Measurements from ENCODE around the gene PTPRM.

The PTPRM gene

GRCh38 chr18:7760967-7761948 is 194.1 kb downstream of the PTPRM start:
- no peak for FAIRE-seq

DNA sequence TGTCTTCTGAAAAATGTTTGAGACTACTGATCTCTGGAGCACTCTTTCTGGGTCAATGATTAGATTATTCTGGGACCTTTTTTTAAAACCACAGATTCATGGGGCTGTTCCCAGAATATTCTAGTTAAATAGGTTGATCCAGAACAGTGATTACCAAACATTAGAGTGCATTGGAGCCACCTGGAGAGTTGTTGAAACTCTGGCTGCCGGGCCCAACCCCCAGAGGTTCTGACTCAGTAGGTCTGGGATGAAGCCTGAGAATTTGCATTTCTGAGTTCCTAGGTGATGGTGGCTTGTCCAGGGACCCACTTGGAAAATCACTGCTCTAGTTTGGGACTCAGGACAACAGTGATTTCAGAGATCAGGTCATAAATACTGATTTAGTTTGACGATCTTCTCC is 197.3 kb downstream of the PTPRM start:
- FAIRE-seq: no peak

DNA sequence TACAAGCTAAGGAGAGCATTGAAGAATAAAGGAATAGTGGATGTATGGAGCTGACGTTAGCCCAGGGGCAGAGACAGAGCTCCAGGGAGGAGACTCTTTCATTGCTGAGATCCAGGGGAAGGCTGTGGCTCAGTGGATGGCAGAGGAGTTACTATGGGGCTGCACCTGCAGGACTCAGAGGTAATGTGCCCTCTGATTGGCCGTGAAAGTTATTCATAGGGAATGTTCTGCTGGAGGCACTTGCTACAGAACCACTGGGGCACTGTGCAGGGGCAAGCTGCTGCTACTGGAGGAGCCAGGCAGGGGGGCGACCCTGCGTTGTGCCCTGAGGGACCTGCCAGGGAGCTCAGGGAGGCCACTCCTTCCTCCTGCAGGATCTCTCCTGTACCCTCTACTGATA is 199.2 kb downstream of the PTPRM start:
- no peak for FAIRE-seq

- FAIRE-seq: no peak
Observed at GRCh38 chr18:7766817-7767216, 199.7 kb downstream of the PTPRM start.

GRCh38 chr18:7770908-7771307 is 203.8 kb downstream of the PTPRM start:
- FAIRE-seq: no peak

DNA sequence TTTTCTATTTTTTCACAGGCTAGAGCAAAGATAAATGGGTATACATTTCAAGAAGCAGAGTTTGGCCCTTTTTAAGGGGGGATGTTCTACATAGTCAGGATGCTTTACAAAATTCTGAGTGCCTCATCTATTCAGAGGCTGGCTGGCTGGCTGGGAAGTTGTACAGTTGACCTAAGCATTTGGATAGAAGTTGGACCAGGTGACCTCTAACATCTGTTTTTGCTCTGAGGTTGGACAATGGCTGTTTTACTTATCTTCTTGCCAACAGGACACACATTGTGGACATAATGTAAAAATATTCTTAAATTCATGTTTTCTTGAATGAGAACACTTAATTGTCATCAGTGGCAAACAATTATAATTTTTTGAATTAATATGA is 205.4 kb downstream of the PTPRM start:
- peak; percentile 31 for FAIRE-seq

- FAIRE-seq: peak; percentile 80
Observed at GRCh38 chr18:7772951-7773350, 205.8 kb downstream of the PTPRM start.

GRCh38 chr18:7775128-7775527 is 208.0 kb downstream of the PTPRM start:
- no peak for FAIRE-seq

- no peak for FAIRE-seq
Observed at GRCh38 chr18:7775843-7776242, 208.7 kb downstream of the PTPRM start.

DNA sequence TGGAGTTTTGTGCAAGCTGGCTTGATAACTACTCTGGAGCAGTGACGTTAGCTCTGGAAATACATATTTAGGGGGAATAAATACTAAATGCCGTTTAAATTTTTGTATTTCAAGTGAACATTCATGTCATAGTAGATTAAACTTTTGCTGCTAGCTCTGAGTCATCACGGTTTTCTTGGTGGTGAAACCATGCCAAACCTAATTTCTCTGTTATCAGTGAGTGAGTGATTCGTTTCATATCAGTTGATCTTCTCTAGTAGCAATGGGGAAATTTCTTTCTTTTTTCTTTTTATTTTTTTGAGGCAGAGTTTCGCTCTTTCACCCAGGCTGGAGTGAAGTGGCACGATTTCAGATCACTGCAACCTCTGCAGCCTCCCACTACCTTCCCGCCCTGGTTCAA is 211.1 kb downstream of the PTPRM start:
- no peak for FAIRE-seq

DNA sequence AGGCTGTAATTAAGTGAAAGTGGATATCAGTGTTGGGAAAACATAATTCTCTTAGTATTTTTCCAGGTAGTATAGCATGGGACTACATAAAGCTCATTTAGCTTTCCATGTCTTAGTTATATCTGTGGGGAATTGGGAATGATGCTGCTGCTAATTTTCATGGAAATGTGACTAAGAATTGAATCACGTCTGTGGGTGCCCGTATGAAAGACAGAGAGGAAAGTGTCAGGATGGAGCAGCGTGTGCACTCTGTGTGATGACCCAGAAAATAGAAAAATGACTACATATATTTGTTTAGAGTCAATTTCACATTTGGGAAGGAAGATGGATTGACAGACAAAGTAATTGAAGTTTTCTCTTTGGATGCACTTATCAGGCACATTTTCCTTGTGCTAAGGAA is 212.1 kb downstream of the PTPRM start:
- FAIRE-seq: no peak

- no peak for FAIRE-seq
Observed at GRCh38 chr18:7784171-7784570, 217.1 kb downstream of the PTPRM start.

GRCh38 chr18:7786569-7786968 is 219.5 kb downstream of the PTPRM start:
- FAIRE-seq: no peak

GRCh38 chr18:7787339-7787738 is 220.2 kb downstream of the PTPRM start:
- no peak for FAIRE-seq

GRCh38 chr18:7789856-7790552 is 222.9 kb downstream of the PTPRM start:
- FAIRE-seq: no peak

- no peak for FAIRE-seq
Observed at GRCh38 chr18:7793100-7793499, 226.0 kb downstream of the PTPRM start.

- no peak for FAIRE-seq
Observed at GRCh38 chr18:7803956-7804469, 236.9 kb downstream of the PTPRM start.

- FAIRE-seq: no peak
Observed at GRCh38 chr18:7805096-7805495, 238.0 kb downstream of the PTPRM start.

DNA sequence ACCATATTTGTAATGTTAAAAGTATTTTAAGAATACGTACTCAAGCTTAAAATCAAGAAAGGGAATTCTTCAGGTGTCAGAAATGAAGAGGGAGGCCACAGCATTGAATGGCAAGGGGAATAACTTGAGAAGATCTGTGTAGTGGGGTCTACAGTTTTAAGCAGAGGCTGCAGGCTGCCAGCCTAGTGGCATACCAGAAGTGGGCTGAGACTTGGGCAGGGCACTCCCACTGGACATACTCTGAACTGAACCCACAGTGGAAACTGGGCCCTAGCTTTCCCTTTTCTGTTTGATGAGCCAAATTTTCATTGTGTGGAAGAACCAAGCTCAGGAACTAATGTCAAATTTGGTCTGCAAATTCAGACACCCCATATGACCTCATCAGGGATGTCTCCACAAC is 238.8 kb downstream of the PTPRM start:
- no peak for FAIRE-seq

DNA sequence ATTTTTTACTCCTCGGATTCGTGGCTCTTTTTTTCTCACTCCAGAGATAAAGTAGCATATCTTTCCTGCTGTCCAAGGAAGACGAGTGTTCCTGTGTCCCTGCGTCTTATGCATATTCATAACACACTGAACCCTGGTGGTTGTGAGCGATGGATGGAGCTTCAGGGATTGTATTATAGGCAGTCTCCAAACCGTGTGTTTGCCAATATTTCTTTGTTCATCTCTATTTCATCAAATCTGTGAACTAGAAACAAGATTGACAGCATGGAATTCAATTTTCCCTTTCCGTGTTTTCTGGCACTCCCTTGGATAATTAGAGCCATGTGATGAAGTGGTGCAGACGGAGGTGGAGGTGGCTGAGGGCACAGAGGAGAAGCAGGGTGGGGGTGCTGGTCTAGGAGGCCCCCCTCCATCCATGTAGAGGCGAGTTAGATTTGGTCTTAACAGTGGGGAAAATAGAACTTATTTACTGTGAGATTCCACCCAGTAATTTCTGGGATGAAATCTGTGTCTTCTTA is 240.9 kb downstream of the PTPRM start:
- no peak for FAIRE-seq

- FAIRE-seq: no peak
Observed at GRCh38 chr18:7808992-7809391, 241.9 kb downstream of the PTPRM start.

GRCh38 chr18:7809455-7809854 is 242.3 kb downstream of the PTPRM start:
- no peak for FAIRE-seq

DNA sequence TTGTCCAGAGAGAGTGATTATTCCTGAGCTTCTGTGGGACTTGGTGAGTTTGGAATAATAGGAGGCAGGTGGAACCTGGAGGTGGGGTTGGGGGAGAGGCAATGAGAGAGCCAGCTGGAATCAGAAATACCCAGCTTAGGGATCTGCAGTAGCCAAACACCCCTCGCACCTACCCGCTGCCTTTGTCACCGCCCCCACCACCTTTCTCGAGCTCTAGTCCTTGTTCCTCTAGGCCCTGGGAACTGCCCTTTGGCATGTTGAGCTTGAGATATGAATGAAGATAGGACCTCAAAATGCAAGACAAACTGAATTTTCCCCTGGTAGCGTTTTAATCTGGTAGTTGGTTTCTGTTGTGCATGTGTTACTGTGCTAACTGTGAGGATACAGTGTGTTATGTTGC is 242.9 kb downstream of the PTPRM start:
- FAIRE-seq: no peak
